Activated T-helper 2 cell treated with anti-CD3 and anti-CD28 coated beads, Interferon-gamma antibody, Interleukin-2, Interleukin-4, amounts not matched to agents 10 μg/mL and 5 μg/mL and 100 μg/mL, durations not matched to agents 14 hours and 24 hours and 36 hours (primary cell): ENCODE results near the gene RASEF. TPM values are rescaled to one million over a fixed set of nuclear protein-coding genes. Genes with fewer than 3 reads are reported as not detected.
"Not testable (repeated sequence)": the region's sequence is repeated elsewhere in the genome, so short reads cannot be mapped to it uniquely, and the experiment has no call there.

Experiments used
- DNase-seq: peaks from one replicate; pipeline ENCODE4 v3.0.0; 2021; ENCODE audit warnings: low spot score
- H3K27ac Mint-ChIP-seq: one replicate; pipeline ENCODE4 v1.8.0; 2021; ENCODE audit warnings: mixed read lengths
- H3K27me3 Mint-ChIP-seq: one replicate; pipeline ENCODE4 v1.8.0; 2021; ENCODE audit warnings: low read depth, mixed read lengths
- H3K36me3 Mint-ChIP-seq: one replicate; pipeline ENCODE4 v1.8.0; 2021; ENCODE audit warnings: low read depth, mixed read lengths
- H3K4me1 Mint-ChIP-seq: one replicate; pipeline ENCODE4 v1.8.0; 2021; ENCODE audit warnings: low read depth, mixed read lengths
- H3K4me3 Mint-ChIP-seq: one replicate; pipeline ENCODE4 v1.8.0; 2021; ENCODE audit warnings: low read depth, mild to moderate bottlenecking, moderate library complexity, mixed read lengths
- H3K9me3 Mint-ChIP-seq: one replicate; pipeline ENCODE4 v1.8.0; 2021; ENCODE audit warnings: mixed read lengths
- intact Hi-C: fragments of 100-400 bp; cut with micrococcal nuclease; formaldehyde crosslinking; loops from one replicate; pipeline ENCODE4 v1.15.1; 2023
- total RNA-seq: library from RNA; stranded (reverse); gene quantifications from 2 replicates; pipeline ENCODE4 v1.2.3, GENCODE V29; 2022

RASEF gene
- total RNA-seq = not detected in 2 replicates

GRCh38 chr9:83062651-83063527, at the start of gene RASEF:
Gene RASEF (minus strand): TSS chr9:83063142. CDS start chr9:83062867, 275 bp downstream.
- Mint-ChIP-seq H3K27ac (no peak within 1 kb of the TSS), H3K36me3 (no peaks in the 10 kb centered on the region), H3K27me3 (peaks cover 35% of the 10 kb centered on the region), H3K4me3 (no peak within 1 kb of the TSS), H3K4me1 (no peaks in the 10 kb centered on the region), H3K9me3 (no peaks in the 10 kb centered on the region)
- intact Hi-C loops = no loop called here
- no peak for DNase-seq

GRCh38 chr9:83111169-83111568, 48.2 kb upstream of the RASEF start:
- no peaks in the 10 kb centered on the region for H3K4me1 Mint-ChIP-seq
- no peaks in the 10 kb centered on the region for H3K27me3 Mint-ChIP-seq
- H3K27ac Mint-ChIP-seq = no peak overlapping the region
- no peak overlapping the region for H3K4me3 Mint-ChIP-seq
- no peaks in the 10 kb centered on the region for H3K36me3 Mint-ChIP-seq
- peaks cover 12% of the 10 kb centered on the region for H3K9me3 Mint-ChIP-seq
- intact Hi-C loops = no loop called here
- DNase-seq = no peak

- H3K36me3 Mint-ChIP-seq = no peaks in the 10 kb centered on the region
- H3K27me3 Mint-ChIP-seq = no peaks in the 10 kb centered on the region
- no peak overlapping the region for H3K27ac Mint-ChIP-seq
Measured at GRCh38 chr9:83109296-83109695, 46.4 kb upstream of the RASEF start.

GRCh38 chr9:83108208-83108607, 45.3 kb upstream of the RASEF start:
- Mint-ChIP-seq H3K27me3 (no peaks in the 10 kb centered on the region), H3K4me3 (no peak overlapping the region), H3K4me1 (no peaks in the 10 kb centered on the region), H3K36me3 (no peaks in the 10 kb centered on the region), H3K27ac (no peak overlapping the region), H3K9me3 (peaks cover 2% of the 10 kb centered on the region)
- DNase-seq = no peak
- intact Hi-C loops = no loop called here

More at GRCh38 chr9:83109296-83109695, 46.4 kb upstream of the RASEF start:
- DNase-seq = no peak
- H3K4me3 Mint-ChIP-seq = no peak overlapping the region
- H3K4me1 Mint-ChIP-seq = no peaks in the 10 kb centered on the region
- intact Hi-C loops = no loop called here
- peaks cover 12% of the 10 kb centered on the region for H3K9me3 Mint-ChIP-seq

GRCh38 chr9:83106772-83107171, 43.8 kb upstream of the RASEF start:
- no peaks in the 10 kb centered on the region for H3K36me3 Mint-ChIP-seq
- H3K27me3 Mint-ChIP-seq = no peaks in the 10 kb centered on the region
- DNase-seq = no peak
- H3K27ac Mint-ChIP-seq = no peak overlapping the region
- H3K4me1 Mint-ChIP-seq = no peaks in the 10 kb centered on the region
- intact Hi-C loops = no loop called here
- no peaks in the 10 kb centered on the region for H3K9me3 Mint-ChIP-seq
- H3K4me3 Mint-ChIP-seq = no peak overlapping the region

GRCh38 chr9:83106263-83106662, 43.3 kb upstream of the RASEF start:
- H3K27ac Mint-ChIP-seq = no peak overlapping the region
- no peaks in the 10 kb centered on the region for H3K36me3 Mint-ChIP-seq
- H3K27me3 Mint-ChIP-seq = no peaks in the 10 kb centered on the region
- no peak overlapping the region for H3K4me3 Mint-ChIP-seq
- intact Hi-C loops = no loop called here
- DNase-seq = no peak
- H3K4me1 Mint-ChIP-seq = no peaks in the 10 kb centered on the region
- H3K9me3 Mint-ChIP-seq = no peaks in the 10 kb centered on the region

GRCh38 chr9:83097633-83098032, 34.7 kb upstream of the RASEF start:
- intact Hi-C loops = no loop called here
- no peak for DNase-seq
- no peak overlapping the region for H3K27ac Mint-ChIP-seq
- H3K4me3 Mint-ChIP-seq = no peak overlapping the region
- no peaks in the 10 kb centered on the region for H3K4me1 Mint-ChIP-seq
- H3K27me3 Mint-ChIP-seq = no peaks in the 10 kb centered on the region
- H3K36me3 Mint-ChIP-seq = no peaks in the 10 kb centered on the region
- H3K9me3 Mint-ChIP-seq = peaks cover 3% of the 10 kb centered on the region

- H3K4me1 Mint-ChIP-seq, H3K4me3 Mint-ChIP-seq, H3K27me3 Mint-ChIP-seq, H3K27ac Mint-ChIP-seq, DNase-seq, intact Hi-C loops, H3K36me3 Mint-ChIP-seq, H3K9me3 Mint-ChIP-seq: not testable (repeated sequence)
Measured at GRCh38 chr9:83093311-83093710, 30.4 kb upstream of the RASEF start.

GRCh38 chr9:83081846-83082245, 18.9 kb upstream of the RASEF start:
- Mint-ChIP-seq H3K36me3 (no peaks in the 10 kb centered on the region), H3K4me1 (no peaks in the 10 kb centered on the region), H3K27ac (no peak overlapping the region), H3K27me3 (no peaks in the 10 kb centered on the region), H3K4me3 (no peak overlapping the region), H3K9me3 (peaks cover 4% of the 10 kb centered on the region)
- intact Hi-C loops = no loop called here
- no peak for DNase-seq

GRCh38 chr9:83081010-83081409, 18.1 kb upstream of the RASEF start:
- Mint-ChIP-seq H3K27me3 (no peaks in the 10 kb centered on the region), H3K36me3 (no peaks in the 10 kb centered on the region), H3K9me3 (peaks cover 4% of the 10 kb centered on the region), H3K27ac (no peak overlapping the region), H3K4me3 (no peak overlapping the region), H3K4me1 (no peaks in the 10 kb centered on the region)
- intact Hi-C loops = no loop called here
- DNase-seq = no peak

- H3K27me3 Mint-ChIP-seq, H3K36me3 Mint-ChIP-seq, H3K9me3 Mint-ChIP-seq, H3K27ac Mint-ChIP-seq, H3K4me3 Mint-ChIP-seq, intact Hi-C loops, DNase-seq, H3K4me1 Mint-ChIP-seq: not testable (repeated sequence)
Measured at GRCh38 chr9:83075932-83076331, 13.0 kb upstream of the RASEF start.

GRCh38 chr9:83072498-83072897, 9.6 kb upstream of the RASEF start:
- H3K9me3 Mint-ChIP-seq, H3K4me3 Mint-ChIP-seq, DNase-seq, H3K4me1 Mint-ChIP-seq, H3K36me3 Mint-ChIP-seq, H3K27ac Mint-ChIP-seq, H3K27me3 Mint-ChIP-seq, intact Hi-C loops: not testable (repeated sequence)

- Mint-ChIP-seq H3K4me1 (no peaks in the 10 kb centered on the region), H3K4me3 (no peak overlapping the region), H3K9me3 (no peaks in the 10 kb centered on the region), H3K36me3 (no peaks in the 10 kb centered on the region), H3K27me3 (no peaks in the 10 kb centered on the region), H3K27ac (no peak overlapping the region)
- DNase-seq = no peak
- intact Hi-C loops = no loop called here
Measured at GRCh38 chr9:83071626-83072025, 8.7 kb upstream of the RASEF start.
